HEK293 (cell line): ENCODE results near the gene PPP4R1.

Experiments used
- ZFP37 ChIP-seq: fragments of 450-650 bp; formaldehyde crosslinking; IDR thresholded peaks from 2 replicates; pipeline ENCODE4 v1.5.1; 2016; ENCODE audit warnings: missing biosample characterization, missing genetic modification characterization
- ZNF239 ChIP-seq: fragments of 450-650 bp; formaldehyde crosslinking; IDR thresholded peaks from 2 replicates; pipeline ENCODE4 v1.5.1; 2016; ENCODE audit warnings: missing biosample characterization, missing genetic modification characterization
- ZNF24 ChIP-seq: fragments of 450-650 bp; formaldehyde crosslinking; IDR thresholded peaks from 2 replicates; pipeline ENCODE4 v1.5.1; 2016; ENCODE audit warnings: missing biosample characterization, missing genetic modification characterization
- ZNF292 ChIP-seq: fragments of 450-650 bp; formaldehyde crosslinking; IDR thresholded peaks from 2 replicates; pipeline ENCODE4 v1.5.1; 2016; ENCODE audit warnings: low read depth, missing biosample characterization, missing genetic modification characterization, borderline replicate concordance
- ZNF549 ChIP-seq: fragments of 450-650 bp; IDR thresholded peaks from 2 replicates; pipeline ENCODE4 v1.5.1; 2018; ENCODE audit warnings: missing biosample characterization, missing genetic modification characterization, mild to moderate bottlenecking, inconsistent platforms, moderate library complexity
- TF ChIP-seq, protein P1 (sequence below): fragments of 450-650 bp; formaldehyde crosslinking; conservative IDR thresholded peaks from 2 replicates; pipeline ENCODE4 v1.5.1; 2016; ENCODE audit warnings: low read depth, missing biosample characterization, missing genetic modification characterization
- TF ChIP-seq, protein P2 (sequence below): fragments of 450-650 bp; formaldehyde crosslinking; IDR thresholded peaks from 2 replicates; pipeline ENCODE4 v1.5.1; 2016; ENCODE audit warnings: missing biosample characterization, missing genetic modification characterization

DNA sequence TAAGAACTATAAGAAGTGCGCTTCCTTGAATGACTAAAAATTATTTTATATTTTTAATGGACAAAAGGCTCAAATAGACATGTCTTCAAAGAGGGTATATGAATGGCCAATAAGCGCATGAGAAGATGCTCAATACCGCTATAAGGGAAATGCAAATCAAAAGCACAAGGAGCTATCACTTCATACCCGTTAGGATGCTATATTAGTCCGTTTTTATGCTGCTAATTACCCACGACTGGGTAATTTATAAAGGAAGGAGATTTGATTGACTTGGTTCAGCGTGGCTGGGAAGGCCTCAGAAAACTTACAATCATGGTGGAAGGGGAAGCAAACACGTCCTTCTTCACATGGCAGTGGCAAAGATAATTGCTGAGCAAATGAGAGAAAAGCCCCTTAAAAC is 20.5 kb upstream of the PPP4R1 start:
- TF ChIP-seq, protein P1, sequence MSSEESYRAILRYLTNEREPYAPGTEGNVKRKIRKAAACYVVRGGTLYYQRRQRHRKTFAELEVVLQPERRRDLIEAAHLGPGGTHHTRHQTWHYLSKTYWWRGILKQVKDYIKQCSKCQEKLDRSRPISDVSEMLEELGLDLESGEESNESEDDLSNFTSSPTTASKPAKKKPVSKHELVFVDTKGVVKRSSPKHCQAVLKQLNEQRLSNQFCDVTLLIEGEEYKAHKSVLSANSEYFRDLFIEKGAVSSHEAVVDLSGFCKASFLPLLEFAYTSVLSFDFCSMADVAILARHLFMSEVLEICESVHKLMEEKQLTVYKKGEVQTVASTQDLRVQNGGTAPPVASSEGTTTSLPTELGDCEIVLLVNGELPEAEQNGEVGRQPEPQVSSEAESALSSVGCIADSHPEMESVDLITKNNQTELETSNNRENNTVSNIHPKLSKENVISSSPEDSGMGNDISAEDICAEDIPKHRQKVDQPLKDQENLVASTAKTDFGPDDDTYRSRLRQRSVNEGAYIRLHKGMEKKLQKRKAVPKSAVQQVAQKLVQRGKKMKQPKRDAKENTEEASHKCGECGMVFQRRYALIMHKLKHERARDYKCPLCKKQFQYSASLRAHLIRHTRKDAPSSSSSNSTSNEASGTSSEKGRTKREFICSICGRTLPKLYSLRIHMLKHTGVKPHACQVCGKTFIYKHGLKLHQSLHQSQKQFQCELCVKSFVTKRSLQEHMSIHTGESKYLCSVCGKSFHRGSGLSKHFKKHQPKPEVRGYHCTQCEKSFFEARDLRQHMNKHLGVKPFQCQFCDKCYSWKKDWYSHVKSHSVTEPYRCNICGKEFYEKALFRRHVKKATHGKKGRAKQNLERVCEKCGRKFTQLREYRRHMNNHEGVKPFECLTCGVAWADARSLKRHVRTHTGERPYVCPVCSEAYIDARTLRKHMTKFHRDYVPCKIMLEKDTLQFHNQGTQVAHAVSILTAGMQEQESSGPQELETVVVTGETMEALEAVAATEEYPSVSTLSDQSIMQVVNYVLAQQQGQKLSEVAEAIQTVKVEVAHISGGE (tag by site-specific recombination), result no peak
- TF ChIP-seq, protein P2, sequence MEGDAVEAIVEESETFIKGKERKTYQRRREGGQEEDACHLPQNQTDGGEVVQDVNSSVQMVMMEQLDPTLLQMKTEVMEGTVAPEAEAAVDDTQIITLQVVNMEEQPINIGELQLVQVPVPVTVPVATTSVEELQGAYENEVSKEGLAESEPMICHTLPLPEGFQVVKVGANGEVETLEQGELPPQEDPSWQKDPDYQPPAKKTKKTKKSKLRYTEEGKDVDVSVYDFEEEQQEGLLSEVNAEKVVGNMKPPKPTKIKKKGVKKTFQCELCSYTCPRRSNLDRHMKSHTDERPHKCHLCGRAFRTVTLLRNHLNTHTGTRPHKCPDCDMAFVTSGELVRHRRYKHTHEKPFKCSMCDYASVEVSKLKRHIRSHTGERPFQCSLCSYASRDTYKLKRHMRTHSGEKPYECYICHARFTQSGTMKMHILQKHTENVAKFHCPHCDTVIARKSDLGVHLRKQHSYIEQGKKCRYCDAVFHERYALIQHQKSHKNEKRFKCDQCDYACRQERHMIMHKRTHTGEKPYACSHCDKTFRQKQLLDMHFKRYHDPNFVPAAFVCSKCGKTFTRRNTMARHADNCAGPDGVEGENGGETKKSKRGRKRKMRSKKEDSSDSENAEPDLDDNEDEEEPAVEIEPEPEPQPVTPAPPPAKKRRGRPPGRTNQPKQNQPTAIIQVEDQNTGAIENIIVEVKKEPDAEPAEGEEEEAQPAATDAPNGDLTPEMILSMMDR (tag by site-specific recombination), result no peak
- TF ChIP-seq ZNF549, result no peak
- no peak for TF ChIP-seq ZFP37
- no peak for TF ChIP-seq ZNF239
- TF ChIP-seq ZNF292 (tag by site-specific recombination), result no peak
- TF ChIP-seq ZNF24 (tag by site-specific recombination), result no peak
